ENCODE results near the gene ELN. TPM values are rescaled to one million over a fixed set of nuclear protein-coding genes. Genes with fewer than 3 reads are reported as not detected.

The ELN gene
- total and polyA plus RNA-seq, 2 donors (not counting 1 experiment from before 2014, with no cell fraction given): not detected

GRCh38 chr7:74115326-74115725 is 87.4 kb downstream of the ELN start:
- no peaks in the 10 kb centered on the region for H3K4me1 Mint-ChIP-seq
- 65% methylated on average over 17 of the region's 17 CpGs for WGBS (ENCODE audit: insufficient coverage)

GRCh38 chr7:74116356-74116755 is 88.4 kb downstream of the ELN start:
- H3K4me3 ChIP-seq (ENCODE audit: control extremely low read depth in 1 of 5, extremely low read depth in 1 of 5, insufficient read depth in 1 of 5, low read depth in 2 of 5, low read length in 4 of 5): no peak overlapping the region
- no peak overlapping the region for H3K27ac Mint-ChIP-seq
- no peak for TF ChIP-seq EZH2 (IDR thresholded peaks at IDR 0.05; ENCODE audit: borderline replicate concordance, insufficient read depth, low read depth, low read length, poor library complexity, severe bottlenecking)
- TF ChIP-seq CTCF (IDR thresholded peaks at IDR 0.05): no peak
- no peaks in the 10 kb centered on the region for H3K27me3 ChIP-seq (replicated peaks in 1 of 4; ENCODE audit: control extremely low read depth in 1 of 4, control insufficient read depth in 3 of 4, insufficient read depth in 4 of 4, low read length in 3 of 4)
- H4K20me1 ChIP-seq (ENCODE audit: control insufficient read depth, insufficient read depth, low read length, poor library complexity, severe bottlenecking): no peaks in the 10 kb centered on the region
- no peak overlapping the region for H2AFZ ChIP-seq (ENCODE audit: insufficient read depth, low read depth, low read length, poor library complexity, severe bottlenecking)
- no peaks in the 10 kb centered on the region for H3K79me2 ChIP-seq (ENCODE audit: control insufficient read depth, insufficient read depth, low read length)
- no peak overlapping the region for H3K9ac ChIP-seq (ENCODE audit: low read length)
- no peak for DNase-seq
- H3K27ac ChIP-seq (ENCODE audit: low read length in 2 of 2): no peak overlapping the region
- no peaks in the 10 kb centered on the region for H3K4me1 ChIP-seq (ENCODE audit: control insufficient read depth in 2 of 2, insufficient read depth in 2 of 2, low read length in 2 of 2)
- intact Hi-C loops (cut with micrococcal nuclease): loop anchor here (5.0 kb wide), 1 partner anchor 49 kb away; no protein-coding TSS in a partner anchor
- peaks cover 5 to 44% of the 10 kb centered on the region in 2 experiments for H3K36me3 ChIP-seq (replicated peaks in 1 of 2; ENCODE audit: control extremely low read depth in 1 of 2, control insufficient read depth in 1 of 2, extremely low read depth in 1 of 2, insufficient read depth in 2 of 2, low read length in 1 of 2)
- no peak for ATAC-seq (ENCODE audit: low read depth)
- H3K4me3 Mint-ChIP-seq: no peak overlapping the region
- no peaks in the 10 kb centered on the region for H3K9me3 Mint-ChIP-seq (ENCODE audit: insufficient read depth)
- H3K27me3 Mint-ChIP-seq: no peaks in the 10 kb centered on the region
- peaks cover 1% of the 10 kb centered on the region for H3K4me1 Mint-ChIP-seq
- H3K9me3 ChIP-seq (ENCODE audit: control extremely low read depth in 1 of 3, control insufficient read depth in 2 of 3, insufficient read depth in 1 of 3, low read length in 2 of 3): peaks cover 0 to 3% (median 0%) of the 10 kb centered on the region in 3 donors
- 8% methylated on average over 6 of the region's 13 CpGs for WGBS (ENCODE audit: insufficient coverage)
- no peak overlapping the region for H3K4me2 ChIP-seq (replicated peaks; ENCODE audit: low read depth, low read length, poor library complexity, severe bottlenecking)
- ChIA-PET CTCF (interaction anchor here (0.7 to 1.2 kb wide), 2 partner anchors 42 to 284 kb away, joined by 3 read pairs; no protein-coding TSS in a partner anchor), POLR2A (interaction anchor here (0.7 kb wide), 1 partner anchor 96 kb away, joined by 3 read pairs; no protein-coding TSS in a partner anchor)

More at GRCh38 chr7:74115326-74115725, 87.4 kb downstream of the ELN start:
- CTCF ChIA-PET: no interaction called here
- H3K4me3 ChIP-seq (ENCODE audit: control extremely low read depth in 1 of 5, extremely low read depth in 1 of 5, insufficient read depth in 1 of 5, low read depth in 2 of 5, low read length in 4 of 5): no peak overlapping the region
- no peak overlapping the region for H3K27ac Mint-ChIP-seq
- H3K9ac ChIP-seq (ENCODE audit: low read length): no peak overlapping the region
- H4K20me1 ChIP-seq (ENCODE audit: control insufficient read depth, insufficient read depth, low read length, poor library complexity, severe bottlenecking): no peaks in the 10 kb centered on the region
- H3K4me1 ChIP-seq (ENCODE audit: control insufficient read depth in 2 of 2, insufficient read depth in 2 of 2, low read length in 2 of 2): no peaks in the 10 kb centered on the region
- peaks cover 0 to 3% (median 0%) of the 10 kb centered on the region in 3 donors for H3K9me3 ChIP-seq (ENCODE audit: control extremely low read depth in 1 of 3, control insufficient read depth in 2 of 3, insufficient read depth in 1 of 3, low read length in 2 of 3)
- no peak overlapping the region for H3K27ac ChIP-seq (ENCODE audit: low read length in 2 of 2)
- no peak overlapping the region for H3K4me2 ChIP-seq (replicated peaks; ENCODE audit: low read depth, low read length, poor library complexity, severe bottlenecking)
- ATAC-seq (ENCODE audit: low read depth): no peak
- TF ChIP-seq CTCF (IDR thresholded peaks at IDR 0.05): no peak
- TF ChIP-seq EZH2 (IDR thresholded peaks at IDR 0.05; ENCODE audit: borderline replicate concordance, insufficient read depth, low read depth, low read length, poor library complexity, severe bottlenecking): no peak
- H3K36me3 ChIP-seq (replicated peaks in 1 of 2; ENCODE audit: control extremely low read depth in 1 of 2, control insufficient read depth in 1 of 2, extremely low read depth in 1 of 2, insufficient read depth in 2 of 2, low read length in 1 of 2): peaks cover 5 to 38% of the 10 kb centered on the region in 2 experiments
- no peaks in the 10 kb centered on the region for H3K27me3 Mint-ChIP-seq
- H3K9me3 Mint-ChIP-seq (ENCODE audit: insufficient read depth): no peaks in the 10 kb centered on the region
- H3K79me2 ChIP-seq (ENCODE audit: control insufficient read depth, insufficient read depth, low read length): no peaks in the 10 kb centered on the region
- H3K27me3 ChIP-seq (replicated peaks in 1 of 4; ENCODE audit: control extremely low read depth in 1 of 4, control insufficient read depth in 3 of 4, insufficient read depth in 4 of 4, low read length in 3 of 4): no peaks in the 10 kb centered on the region
- no peak overlapping the region for H3K4me3 Mint-ChIP-seq
- intact Hi-C loops (cut with micrococcal nuclease): loop anchor here (5.0 kb wide), 1 partner anchor 48 kb away; no protein-coding TSS in a partner anchor
- no peak overlapping the region for H2AFZ ChIP-seq (ENCODE audit: insufficient read depth, low read depth, low read length, poor library complexity, severe bottlenecking)
- DNase-seq: no peak
- POLR2A ChIA-PET: no interaction called here
